DMS 273 (cell line): ENCODE data around the gene CCDC152.
"Not testable (repeated sequence)": the region's sequence is repeated elsewhere in the genome, so short reads cannot be mapped to it uniquely, and the experiment has no call there.

Experiments used
- DNase-seq: peaks from one replicate; lab custom pipeline; 2025; ENCODE audit not compliant: unreplicated experiment; lab: John Stamatoyannopoulos, UW

Gene CCDC152

GRCh38 chr5:42844408-42844807 is 87.8 kb downstream of the CCDC152 start:
- not testable (repeated sequence) for DNase-seq

- no peak for DNase-seq
These were observed 91.9 kb downstream of the CCDC152 start for GRCh38 chr5:42848545-42848944.

GRCh38 chr5:42851481-42851880 is 94.9 kb downstream of the CCDC152 start:
- no peak for DNase-seq
